ENCODE results near the gene CHMP3. TPM values are rescaled to one million over a fixed set of nuclear protein-coding genes. Genes with fewer than 3 reads are reported as not detected.

Gene CHMP3
- polyA plus RNA-seq, 3 donors = 45.4 to 115 (median 99.4) TPM

- no peaks in the 10 kb centered on the region for H3K4me1 ChIP-seq (ENCODE audit: control insufficient read depth in 1 of 2, insufficient read depth in 2 of 2, low read length in 2 of 2)
- Mint-ChIP-seq H3K27ac (no peak overlapping the region), H3K36me3 (peaks cover 34 to 43% of the 10 kb centered on the region in 2 donors), H3K4me3 (no peak overlapping the region), H3K27me3 (ENCODE audit: low read depth in 3 of 3) (no peaks in the 10 kb centered on the region), H3K4me1 (no peaks in the 10 kb centered on the region), H3K9me3 (peaks cover 0 to 10% (median 0%) of the 10 kb centered on the region in 7 donors)
- peaks cover 11 to 24% of the 10 kb centered on the region in 2 donors for H3K9me3 ChIP-seq (replicated peaks in 1 of 2; ENCODE audit: control insufficient read depth in 1 of 2, insufficient read depth in 1 of 2, low read length in 2 of 2)
- H3K79me2 ChIP-seq (ENCODE audit: insufficient read depth, low read length) = no peaks in the 10 kb centered on the region
- H2AFZ ChIP-seq (ENCODE audit: insufficient read depth, low read depth, low read length, poor library complexity, severe bottlenecking) = no peak overlapping the region
- intact Hi-C loops (cut with micrococcal nuclease) = no loop called here
- no peak overlapping the region for H3K4me3 ChIP-seq (replicated peaks in 1 of 3; ENCODE audit: low read depth in 2 of 3, low read length in 3 of 3)
- H3K4me2 ChIP-seq (replicated peaks; ENCODE audit: extremely low read depth, low read length, poor library complexity, severe bottlenecking) = no peak overlapping the region
- H3K9ac ChIP-seq (ENCODE audit: insufficient read depth, low read length, poor library complexity, severe bottlenecking) = no peak overlapping the region
- no peaks in the 10 kb centered on the region for H3K27me3 ChIP-seq (ENCODE audit: control insufficient read depth in 2 of 2, insufficient read depth in 2 of 2, low read length in 2 of 2)
- no peak for DNase-seq
- H4K20me1 ChIP-seq (ENCODE audit: insufficient read depth, low read length) = peaks cover 2% of the 10 kb centered on the region
- WGBS (ENCODE audit: insufficient coverage) = no CpG with 5 or more reads among the region's 4 CpGs
- H3K36me3 ChIP-seq (replicated peaks in 1 of 2; ENCODE audit: control insufficient read depth in 1 of 2, insufficient read depth in 2 of 2, low read length in 2 of 2) = peaks cover 52 to 82% of the 10 kb centered on the region in 2 donors
- no peak for TF ChIP-seq CTCF (IDR thresholded peaks at IDR 0.05)
- no peak overlapping the region for H3K27ac ChIP-seq (ENCODE audit: low read depth in 1 of 2, low read length in 2 of 2)
Measured at GRCh38 chr2:86523491-86523890, 39.8 kb downstream of the CHMP3 start.

GRCh38 chr2:86522711-86523110 lies 40.5 kb downstream of the CHMP3 start:
- Histone ChIP-seq H3K36me3 (replicated peaks in 1 of 2; ENCODE audit: control insufficient read depth in 1 of 2, insufficient read depth in 2 of 2, low read length in 2 of 2) (peaks cover 47 to 74% of the 10 kb centered on the region in 2 donors), H3K9me3 (replicated peaks in 1 of 2; ENCODE audit: control insufficient read depth in 1 of 2, insufficient read depth in 1 of 2, low read length in 2 of 2) (peaks cover 11 to 24% of the 10 kb centered on the region in 2 donors), H3K27me3 (ENCODE audit: control insufficient read depth in 2 of 2, insufficient read depth in 2 of 2, low read length in 2 of 2) (no peaks in the 10 kb centered on the region), H3K4me1 (ENCODE audit: control insufficient read depth in 1 of 2, insufficient read depth in 2 of 2, low read length in 2 of 2) (no peaks in the 10 kb centered on the region), H2AFZ (ENCODE audit: insufficient read depth, low read depth, low read length, poor library complexity, severe bottlenecking) (no peak overlapping the region), H4K20me1 (ENCODE audit: insufficient read depth, low read length) (no peaks in the 10 kb centered on the region), H3K79me2 (ENCODE audit: insufficient read depth, low read length) (no peaks in the 10 kb centered on the region), H3K27ac (ENCODE audit: low read depth in 1 of 2, low read length in 2 of 2) (no peak overlapping the region), H3K4me2 (replicated peaks; ENCODE audit: extremely low read depth, low read length, poor library complexity, severe bottlenecking) (no peak overlapping the region), H3K4me3 (replicated peaks in 1 of 3; ENCODE audit: low read depth in 2 of 3, low read length in 3 of 3) (no peak overlapping the region), H3K9ac (ENCODE audit: insufficient read depth, low read length, poor library complexity, severe bottlenecking) (no peak overlapping the region)
- 96% methylated on average over 2 of the region's 2 CpGs for WGBS (ENCODE audit: insufficient coverage)
- H3K4me3 Mint-ChIP-seq = no peak overlapping the region
- H3K27me3 Mint-ChIP-seq (ENCODE audit: low read depth in 3 of 3) = no peaks in the 10 kb centered on the region
- H3K27ac Mint-ChIP-seq = no peak overlapping the region
- peaks cover 0 to 10% (median 0%) of the 10 kb centered on the region in 7 donors for H3K9me3 Mint-ChIP-seq
- peaks cover 29 to 40% of the 10 kb centered on the region in 2 donors for H3K36me3 Mint-ChIP-seq
- DNase-seq = no peak
- no peak for TF ChIP-seq CTCF (IDR thresholded peaks at IDR 0.05)
- H3K4me1 Mint-ChIP-seq = no peaks in the 10 kb centered on the region
- intact Hi-C loops (cut with micrococcal nuclease) = no loop called here

Data from CD14-positive monocyte (primary cell).